IMR-90 (cell line): ENCODE data around the gene OTUD6A.

Source experiments
- BHLHE40 ChIP-seq: fragments of 150-350 bp; IDR thresholded peaks from 2 replicates; pipeline ENCODE4 v1.6.1; 2016; ENCODE audit warnings: mild to moderate bottlenecking, low read depth, low read length
- CEBPB ChIP-seq: IDR thresholded peaks from 2 replicates; pipeline ENCODE4 v1.6.1; 2012; ENCODE audit warnings: low read depth, low read length, improper control_type of control experiment
- CHD1 ChIP-seq: IDR thresholded peaks from 2 replicates; pipeline ENCODE4 v1.6.1; 2012; ENCODE audit warnings: low read depth, low read length, improper control_type of control experiment
- CTCF ChIP-seq: conservative IDR thresholded peaks from 2 replicates; pipeline ENCODE4 v1.5.1; 2012; ENCODE audit warnings: mild to moderate bottlenecking, low read depth, low read length, improper control_type of control experiment
- FOS ChIP-seq: fragments of 150-350 bp; IDR thresholded peaks from 2 replicates; pipeline ENCODE4 v1.6.1; 2016; ENCODE audit warnings: low read depth, low read length
- MAFK ChIP-seq: IDR thresholded peaks from 2 replicates; pipeline ENCODE4 v1.6.1; 2012; ENCODE audit warnings: low read depth, low read length, improper control_type of control experiment
- MXI1 ChIP-seq: IDR thresholded peaks from 2 replicates; pipeline ENCODE4 v1.6.1; 2012; ENCODE audit warnings: low read depth, mild to moderate bottlenecking, low read length, moderate library complexity, borderline replicate concordance
- NFE2L2 ChIP-seq: fragments of 150-350 bp; IDR thresholded peaks from 2 replicates; pipeline ENCODE4 v1.6.1; 2016; ENCODE audit warnings: low read depth, mild to moderate bottlenecking, low read length
- POLR2A ChIP-seq: IDR thresholded peaks from 2 replicates; pipeline ENCODE4 v1.6.1; 2012; ENCODE audit warnings: mild to moderate bottlenecking, low read depth, low read length
- RAD21 ChIP-seq: IDR thresholded peaks from 2 replicates; pipeline ENCODE4 v1.6.1; 2012; ENCODE audit warnings: low read length, improper control_type of control experiment
- RCOR1 ChIP-seq: IDR thresholded peaks from 2 replicates; pipeline ENCODE4 v1.6.1; 2012; ENCODE audit warnings: mild to moderate bottlenecking, low read length, improper control_type of control experiment; ENCODE audit not compliant: insufficient replicate concordance
- RFX5 ChIP-seq: IDR thresholded peaks from 2 replicates; pipeline ENCODE4 v1.8.0; 2012; ENCODE audit warnings: low read depth, mild to moderate bottlenecking, low read length, moderate library complexity
- SMC3 ChIP-seq: fragments of 150-350 bp; IDR thresholded peaks from 2 replicates; pipeline ENCODE4 v1.6.1; 2016; ENCODE audit warnings: low read depth, mild to moderate bottlenecking, antibody characterized with exemption, low read length, moderate library complexity
- TF ChIP-seq, protein P1 (sequence below): fragments of 150-350 bp; IDR thresholded peaks from 2 replicates; pipeline ENCODE4 v1.6.1; 2017; ENCODE audit warnings: mild to moderate bottlenecking, antibody characterized with exemption, low read length, low read depth

DNA sequence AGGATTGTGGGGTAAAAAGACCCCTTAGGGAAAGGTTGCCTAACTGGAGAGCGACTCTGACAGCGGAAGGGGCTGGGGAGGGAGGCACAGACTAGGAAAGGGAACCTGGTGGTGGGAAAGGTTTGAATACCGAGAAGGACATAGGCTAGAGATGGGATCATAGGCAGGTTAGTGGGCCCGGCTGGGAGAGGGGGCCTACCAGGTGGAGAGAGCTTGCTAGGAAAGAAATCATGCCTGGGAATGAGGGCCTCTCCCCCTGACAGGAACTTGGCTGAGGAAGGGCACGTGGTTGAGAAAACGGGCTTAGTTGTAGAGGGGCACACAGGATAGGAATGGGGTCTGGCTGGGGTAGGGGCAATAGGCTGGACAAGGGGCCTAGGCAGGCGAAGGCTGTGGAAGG is 4.4 kb downstream of the OTUD6A start:
- TF ChIP-seq CTCF (no peak), POLR2A (no peak), RAD21 (no peak), CHD1 (no peak), SMC3 (no peak), RFX5 (no peak), FOS (no peak), BHLHE40 (no peak), NFE2L2 (no peak), CEBPB (no peak), RCOR1 (no peak), MAFK (no peak), MXI1 (no peak)
- TF ChIP-seq, protein P1, sequence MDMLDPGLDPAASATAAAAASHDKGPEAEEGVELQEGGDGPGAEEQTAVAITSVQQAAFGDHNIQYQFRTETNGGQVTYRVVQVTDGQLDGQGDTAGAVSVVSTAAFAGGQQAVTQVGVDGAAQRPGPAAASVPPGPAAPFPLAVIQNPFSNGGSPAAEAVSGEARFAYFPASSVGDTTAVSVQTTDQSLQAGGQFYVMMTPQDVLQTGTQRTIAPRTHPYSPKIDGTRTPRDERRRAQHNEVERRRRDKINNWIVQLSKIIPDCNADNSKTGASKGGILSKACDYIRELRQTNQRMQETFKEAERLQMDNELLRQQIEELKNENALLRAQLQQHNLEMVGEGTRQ = no peak
